Testis (tissue), 3 donors: Measurements from ENCODE around the gene APRT. TPM values are rescaled to one million over a fixed set of nuclear protein-coding genes. Genes with fewer than 3 reads are reported as not detected.
"Not testable (repeated sequence)": the region's sequence is repeated elsewhere in the genome, so short reads cannot be mapped to it uniquely, and the experiment has no call there.

Experiments used
- DNase-seq: peaks from one replicate; pipeline ENCODE4 v3.0.0-alpha.2; 2019
- H3K27ac ChIP-seq, 2 donors: fragments of 200-600 bp; sonication (generic); one replicate each; pipeline ENCODE4 v1.5.1; 2019
- H3K27me3 ChIP-seq: fragments of 200-600 bp; sonication (generic); one replicate; pipeline ENCODE4 v1.5.1; 2019
- H3K36me3 ChIP-seq: fragments of 200-600 bp; sonication (generic); one replicate; pipeline ENCODE4 v1.5.1; 2017; ENCODE audit warnings: low read depth; ENCODE audit errors: missing control alignments
- H3K4me1 ChIP-seq: fragments of 200-600 bp; sonication (generic); one replicate; pipeline ENCODE4 v1.5.1; 2019
- H3K4me3 ChIP-seq, 2 donors: fragments of 200-600 bp; sonication (generic); one replicate each; pipeline ENCODE4 v1.5.1; 2017 to 2019
- H3K9me3 ChIP-seq: fragments of 200-600 bp; sonication (generic); one replicate; pipeline ENCODE4 v1.5.1; 2017
- CTCF ChIP-seq, 3 experiments: fragments of 450-650 bp in 2 of 3; fragments of 200-600 bp in 1 of 3; sonication (generic) in 1 of 3; IDR thresholded peaks; one replicate each; pipeline ENCODE4 v1.5.1; 2016 to 2019; ENCODE audit warnings: antibody characterized with exemption in 3 of 3, mild to moderate bottlenecking in 2 of 3, moderate library complexity in 1 of 3
- POLR2A ChIP-seq: fragments of 450-650 bp; IDR thresholded peaks from one replicate; pipeline ENCODE4 v1.6.1; 2017; ENCODE audit warnings: antibody characterized with exemption, mild to moderate bottlenecking, moderate library complexity
- WGBS, 2 donors: methylation state at CpG; one replicate each; pipeline ENCODE4 v1.1.5; 2018; 5-methylcytosine and 5-hydroxymethylcytosine counted together
- intact Hi-C: fragments of 100-400 bp; cut with DNase I; formaldehyde crosslinking; loops from one replicate; pipeline ENCODE4 v1.15.1; 2023; ENCODE audit warnings: low total_unique reads
- polyA plus RNA-seq: library from polyadenylated mRNA; stranded (reverse); fragments of 350-450 nt; fragmentation: Illumina TruSeq; extraction: RNeasy Lipid Tissue Mini Kit (QIAGEN cat#74804); gene quantifications from one replicate; pipeline ENCODE4 v1.2.3, GENCODE V29; 2014; ENCODE audit warnings: low read depth, low replicate concordance; ENCODE audit not compliant: insufficient read depth
- total RNA-seq, 2 donors: library from RNA; depleted of rRNA; stranded (reverse); fragments of >200 nt; gene quantifications; one replicate each; pipeline ENCODE4 v1.2.3, GENCODE V29; 2016

The APRT gene
- total and polyA plus RNA-seq, 3 donors from 2014 or later: 62.1 to 86.0 (median 82.1) TPM

DNA sequence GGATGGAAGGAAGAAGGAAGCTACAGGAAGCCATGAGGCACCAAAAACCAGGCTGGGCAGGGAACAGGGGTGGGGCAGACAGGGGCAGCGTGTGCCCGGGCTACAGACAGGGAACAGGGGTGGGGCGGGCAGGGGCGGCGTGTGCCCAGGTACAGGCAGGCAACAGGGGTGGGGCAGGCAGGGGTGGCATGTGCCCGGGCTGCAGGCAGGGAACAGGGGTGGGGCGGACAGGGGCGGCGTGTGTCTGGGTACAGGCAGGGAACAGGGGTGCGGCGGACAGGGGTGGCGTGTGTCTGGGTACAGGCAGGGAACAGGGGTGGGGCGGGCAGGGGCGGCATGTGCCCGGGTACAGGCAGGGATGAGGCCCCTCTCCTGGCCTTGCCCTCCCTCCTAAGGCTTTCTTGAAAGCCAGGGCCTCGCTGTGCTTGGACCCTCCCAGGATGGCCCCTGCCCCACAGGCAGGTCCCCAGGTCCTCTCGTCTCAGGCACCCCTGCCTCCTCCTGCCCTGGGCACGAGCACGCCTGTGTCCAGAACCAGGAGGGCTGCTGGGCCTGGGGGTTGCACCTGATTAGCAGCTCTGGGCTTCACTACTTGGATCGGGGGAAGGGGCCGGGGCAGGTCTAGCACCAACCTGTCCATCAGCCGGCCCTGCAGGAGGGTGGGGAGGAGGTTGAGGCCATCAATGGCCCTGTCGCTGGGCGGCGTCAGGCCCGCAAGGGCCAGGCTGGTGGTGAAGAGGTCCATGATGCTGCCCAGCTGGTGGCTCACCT is 14.5 kb upstream of the APRT start:
- H3K9me3 ChIP-seq: no peaks in the 10 kb centered on the region
- no peak overlapping the region for H3K4me3 ChIP-seq
- H3K36me3 ChIP-seq: no peaks in the 10 kb centered on the region
- intact Hi-C loops: no loop called here
- H3K27me3 ChIP-seq: no peaks in the 10 kb centered on the region
- H3K4me1 ChIP-seq: no peaks in the 10 kb centered on the region
- DNase-seq: no peak
- H3K27ac ChIP-seq: no peak overlapping the region
- WGBS, 2 donors: 96 to 98% methylated on average over 17 to 26 of the region's 26 CpGs
- TF ChIP-seq POLR2A (no peak), CTCF (IDR thresholded peaks at IDR 0.05) (no peak)

- 92% methylated on average over 4 to 12 of the region's 12 CpGs for WGBS, 2 donors
Observed at GRCh38 chr16:88825146-88825545, 13.4 kb upstream of the APRT start.

DNA sequence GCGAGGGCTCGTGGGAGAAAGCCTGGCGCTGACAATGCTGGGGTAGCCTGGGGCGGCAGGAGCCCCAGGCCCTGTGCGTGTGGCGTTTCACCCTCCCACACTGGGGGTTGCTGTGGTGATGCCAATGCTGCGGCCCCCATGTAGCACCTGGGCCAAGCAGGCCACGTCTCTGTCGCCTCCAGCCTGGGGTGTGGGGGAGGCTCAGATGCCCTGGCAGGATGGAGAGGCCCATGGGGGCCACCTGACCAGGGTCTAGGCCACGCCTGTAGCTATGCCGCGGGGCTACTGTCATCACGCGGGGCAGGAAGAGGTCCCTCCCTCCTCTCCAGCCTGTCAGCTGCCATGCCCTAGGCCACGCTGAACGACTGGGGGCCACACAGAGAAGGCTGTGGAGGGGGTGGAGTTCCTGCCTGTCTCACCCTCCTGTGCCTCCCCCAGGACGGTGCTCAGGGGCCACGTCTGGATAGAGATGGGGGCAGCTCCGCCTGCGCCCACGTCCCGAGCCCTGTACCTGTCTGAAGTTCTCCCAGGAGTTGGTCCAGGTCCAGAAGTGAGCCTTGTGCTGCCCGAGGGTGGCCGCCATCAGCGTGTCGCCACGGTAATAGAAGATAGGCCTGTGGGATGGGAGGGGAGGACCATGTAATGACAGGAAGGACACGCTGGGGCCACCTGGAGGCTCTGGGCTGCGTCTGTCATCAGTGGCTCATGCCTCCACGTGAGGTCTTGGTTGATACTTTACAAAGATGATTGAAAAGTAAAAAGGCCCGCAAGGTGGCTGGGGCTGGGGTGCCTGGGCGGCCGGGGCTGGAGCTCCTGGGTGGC is 12.7 kb upstream of the APRT start:
- Histone ChIP-seq H3K27me3 (no peaks in the 10 kb centered on the region), H3K9me3 (no peaks in the 10 kb centered on the region), H3K36me3 (no peaks in the 10 kb centered on the region), H3K4me3 (no peak overlapping the region), H3K27ac (no peak overlapping the region), H3K4me1 (no peaks in the 10 kb centered on the region)
- intact Hi-C loops: no loop called here
- 91 to 93% methylated on average over 22 to 33 of the region's 33 CpGs for WGBS, 2 donors
- TF ChIP-seq CTCF (IDR thresholded peaks at IDR 0.05) (no peak), POLR2A (no peak)
- DNase-seq: no peak

More at GRCh38 chr16:88825146-88825545, 13.4 kb upstream of the APRT start:
- Histone ChIP-seq H3K9me3 (no peaks in the 10 kb centered on the region), H3K27me3 (no peaks in the 10 kb centered on the region), H3K4me1 (no peaks in the 10 kb centered on the region), H3K27ac (no peak overlapping the region), H3K36me3 (no peaks in the 10 kb centered on the region), H3K4me3 (no peak overlapping the region)
- no peak for TF ChIP-seq POLR2A
- no peak for DNase-seq
- intact Hi-C loops: no loop called here

GRCh38 chr16:88823646-88824045 is 11.9 kb upstream of the APRT start:
- DNase-seq, H3K36me3 ChIP-seq, intact Hi-C loops, H3K27me3 ChIP-seq, H3K4me3 ChIP-seq, H3K27ac ChIP-seq, H3K9me3 ChIP-seq, H3K4me1 ChIP-seq: not testable (repeated sequence)
- 96 to 100% methylated on average over 19 to 25 of the region's 31 CpGs for WGBS, 2 donors

DNA sequence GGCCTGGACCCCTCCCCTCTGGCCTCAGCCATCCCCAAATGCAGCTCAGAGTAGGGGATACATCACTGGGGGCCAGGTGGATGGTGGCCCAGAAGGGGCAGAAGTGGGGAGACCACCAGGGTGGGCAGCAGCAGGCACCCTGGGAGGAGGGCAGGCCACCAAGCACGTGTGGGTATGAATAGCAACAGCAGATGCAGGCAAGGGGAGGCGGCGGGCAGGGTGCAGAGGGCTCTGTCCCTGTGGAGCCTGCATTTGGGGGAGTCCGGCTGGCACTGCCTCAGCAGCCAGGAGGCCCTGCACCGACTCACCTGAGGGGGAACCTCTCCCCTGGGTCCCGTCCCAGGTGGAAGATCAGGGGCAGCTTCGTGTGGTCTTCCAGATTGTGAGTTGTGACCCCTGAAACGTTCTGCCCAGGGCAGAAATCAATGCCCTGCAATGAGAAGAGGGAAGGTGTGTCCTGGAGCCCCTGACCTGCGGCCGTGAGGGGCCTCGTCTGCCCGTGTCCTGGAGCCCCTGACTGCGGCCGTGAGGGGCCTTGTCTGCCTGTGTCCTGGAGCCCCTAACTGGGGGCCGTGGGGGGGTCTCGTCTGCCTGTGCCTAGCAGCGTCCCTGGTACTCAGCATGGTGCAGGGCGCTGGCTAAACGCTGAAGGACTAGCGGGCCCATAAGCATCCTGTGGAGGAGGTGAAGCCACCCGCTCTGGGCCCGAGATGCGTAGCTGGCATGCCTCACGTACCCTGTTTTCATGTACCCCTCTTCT is 10.7 kb upstream of the APRT start:
- Histone ChIP-seq H3K4me1 (no peaks in the 10 kb centered on the region), H3K36me3 (no peaks in the 10 kb centered on the region), H3K27ac (no peak overlapping the region), H3K4me3 (no peak overlapping the region), H3K27me3 (no peaks in the 10 kb centered on the region), H3K9me3 (no peaks in the 10 kb centered on the region)
- 91 to 95% methylated on average over 10 to 24 of the region's 24 CpGs for WGBS, 2 donors
- no peak for DNase-seq
- TF ChIP-seq CTCF (IDR thresholded peaks at IDR 0.05) (no peak), POLR2A (no peak)
- intact Hi-C loops: no loop called here
